ENCODE measurements around the gene PKD2L1. TPM values are rescaled to one million over a fixed set of nuclear protein-coding genes. Genes with fewer than 3 reads are reported as not detected.

Gene PKD2L1
- total RNA-seq, 1 donor from 2014 or later: not detected

- H3K27me3 Mint-ChIP-seq (ENCODE audit: low read depth): no peaks in the 10 kb centered on the region
- peak; percentile 82 for TF ChIP-seq CTCF (IDR thresholded peaks at IDR 0.05)
- no peaks in the 10 kb centered on the region for H3K36me3 Mint-ChIP-seq (ENCODE audit: low read depth)
- DNase-seq (ENCODE audit: low spot score): no peak
- H3K4me1 Mint-ChIP-seq (ENCODE audit: low read depth): peaks cover 19% of the 10 kb centered on the region
- H3K4me3 Mint-ChIP-seq (ENCODE audit: unreplicated experiment): no peak overlapping the region
- no peaks in the 10 kb centered on the region for H3K9me3 Mint-ChIP-seq (ENCODE audit: low read depth)
- H3K27ac Mint-ChIP-seq (ENCODE audit: unreplicated experiment): no peak overlapping the region
These were observed 12.1 kb upstream of the PKD2L1 start for GRCh38 chr10:100341953-100342626.

GRCh38 chr10:100340948-100341847 lies 11.2 kb upstream of the PKD2L1 start:
- no peaks in the 10 kb centered on the region for H3K9me3 Mint-ChIP-seq (ENCODE audit: low read depth)
- no peak for TF ChIP-seq CTCF (IDR thresholded peaks at IDR 0.05)
- DNase-seq (ENCODE audit: low spot score): no peak
- H3K4me3 Mint-ChIP-seq (ENCODE audit: unreplicated experiment): no peak overlapping the region
- H3K27ac Mint-ChIP-seq (ENCODE audit: unreplicated experiment): no peak overlapping the region
- H3K36me3 Mint-ChIP-seq (ENCODE audit: low read depth): no peaks in the 10 kb centered on the region
- H3K4me1 Mint-ChIP-seq (ENCODE audit: low read depth): peaks cover 18% of the 10 kb centered on the region
- no peaks in the 10 kb centered on the region for H3K27me3 Mint-ChIP-seq (ENCODE audit: low read depth)

GRCh38 chr10:100339236-100339635 lies 9.2 kb upstream of the PKD2L1 start:
- DNase-seq (ENCODE audit: low spot score): no peak
- Mint-ChIP-seq H3K4me3 (ENCODE audit: unreplicated experiment) (no peak overlapping the region), H3K27me3 (ENCODE audit: low read depth) (peaks cover 7% of the 10 kb centered on the region), H3K36me3 (ENCODE audit: low read depth) (no peaks in the 10 kb centered on the region), H3K4me1 (ENCODE audit: low read depth) (peaks cover 8% of the 10 kb centered on the region), H3K9me3 (ENCODE audit: low read depth) (no peaks in the 10 kb centered on the region), H3K27ac (ENCODE audit: unreplicated experiment) (no peak overlapping the region)
- TF ChIP-seq CTCF (IDR thresholded peaks at IDR 0.05): no peak

- Mint-ChIP-seq H3K4me1 (ENCODE audit: low read depth) (peaks cover 8% of the 10 kb centered on the region), H3K4me3 (ENCODE audit: unreplicated experiment) (no peak overlapping the region), H3K36me3 (ENCODE audit: low read depth) (no peaks in the 10 kb centered on the region), H3K27ac (ENCODE audit: unreplicated experiment) (no peak overlapping the region), H3K9me3 (ENCODE audit: low read depth) (no peaks in the 10 kb centered on the region), H3K27me3 (ENCODE audit: low read depth) (peaks cover 14% of the 10 kb centered on the region)
- TF ChIP-seq CTCF (IDR thresholded peaks at IDR 0.05): peak; percentile 94
- no peak for DNase-seq (ENCODE audit: low spot score)
These were observed 8.5 kb upstream of the PKD2L1 start for GRCh38 chr10:100338434-100339036.

- no peaks in the 10 kb centered on the region for H3K9me3 Mint-ChIP-seq (ENCODE audit: low read depth)
- DNase-seq (ENCODE audit: low spot score): no peak
- peaks cover 45% of the 10 kb centered on the region for H3K27me3 Mint-ChIP-seq (ENCODE audit: low read depth)
- no peaks in the 10 kb centered on the region for H3K4me1 Mint-ChIP-seq (ENCODE audit: low read depth)
- TF ChIP-seq CTCF (IDR thresholded peaks at IDR 0.05): no peak
- H3K36me3 Mint-ChIP-seq (ENCODE audit: low read depth): no peaks in the 10 kb centered on the region
- no peak overlapping the region for H3K27ac Mint-ChIP-seq (ENCODE audit: unreplicated experiment)
- H3K4me3 Mint-ChIP-seq (ENCODE audit: unreplicated experiment): no peak overlapping the region
These were observed 4.7 kb upstream of the PKD2L1 start for GRCh38 chr10:100334762-100335161.

All from chondrocyte (in vitro differentiated cells).